RKO (cell line): ENCODE data around the gene PUM1.

ENCODE experiments used
- DNase-seq: peaks from one replicate; pipeline ENCODE4 v3.0.0-alpha.2; 2016; ENCODE audit warnings: low spot score

The PUM1 gene

DNA sequence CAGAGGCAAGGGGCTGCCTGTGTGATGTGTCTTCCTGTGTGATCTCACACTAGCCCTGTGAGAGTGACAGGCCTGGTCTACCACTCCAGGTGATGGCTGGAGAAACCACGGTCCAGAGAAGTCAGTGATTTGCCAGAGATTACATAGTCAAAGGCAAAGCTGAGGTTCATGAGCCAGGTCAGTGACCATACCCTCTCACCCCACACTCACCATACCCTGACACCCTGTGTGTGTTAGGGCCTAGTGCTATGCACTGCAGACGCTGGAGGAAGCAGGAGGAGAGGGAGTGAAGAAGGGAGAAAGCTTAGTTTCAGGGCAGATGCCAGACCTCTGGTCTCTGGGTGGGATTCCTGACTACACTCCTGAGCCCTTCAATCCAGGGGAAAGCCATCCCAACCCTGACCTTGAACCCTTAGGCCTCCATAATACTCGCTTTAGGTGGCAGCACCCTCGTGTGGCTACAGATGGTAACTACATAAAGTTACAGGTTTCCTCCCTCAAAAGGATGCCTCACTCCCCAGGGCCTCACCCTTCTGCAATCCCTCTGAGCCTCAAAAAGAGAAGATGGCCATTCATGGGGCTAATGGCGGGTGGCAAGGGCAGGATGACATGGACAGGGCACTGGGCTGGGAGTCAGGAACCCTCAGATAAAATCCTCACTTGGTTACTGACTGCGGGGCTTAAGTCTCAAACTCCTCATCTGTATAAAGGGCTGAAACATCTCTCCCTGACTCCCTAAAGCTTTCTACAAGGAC is 136.2 kb downstream of the PUM1 start:
- DNase-seq: peak; percentile 65

DNA sequence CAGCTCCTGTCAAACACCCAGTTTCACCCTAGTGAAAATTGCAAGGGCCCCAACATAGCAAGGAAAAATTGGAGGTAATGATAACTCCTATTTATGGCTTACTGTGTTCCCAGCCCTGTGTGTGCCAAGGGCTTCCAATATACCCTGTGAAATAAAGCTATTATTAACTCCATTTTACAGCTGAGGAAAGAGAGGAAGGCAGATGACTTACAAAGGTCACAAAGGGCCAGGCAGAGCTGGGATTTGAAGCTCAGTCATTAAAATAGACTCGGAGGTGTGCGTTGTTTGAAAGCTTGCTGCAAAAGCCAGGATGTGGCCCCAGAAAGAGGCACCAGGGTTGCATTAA is 136.8 kb downstream of the PUM1 start:
- no peak for DNase-seq

DNA sequence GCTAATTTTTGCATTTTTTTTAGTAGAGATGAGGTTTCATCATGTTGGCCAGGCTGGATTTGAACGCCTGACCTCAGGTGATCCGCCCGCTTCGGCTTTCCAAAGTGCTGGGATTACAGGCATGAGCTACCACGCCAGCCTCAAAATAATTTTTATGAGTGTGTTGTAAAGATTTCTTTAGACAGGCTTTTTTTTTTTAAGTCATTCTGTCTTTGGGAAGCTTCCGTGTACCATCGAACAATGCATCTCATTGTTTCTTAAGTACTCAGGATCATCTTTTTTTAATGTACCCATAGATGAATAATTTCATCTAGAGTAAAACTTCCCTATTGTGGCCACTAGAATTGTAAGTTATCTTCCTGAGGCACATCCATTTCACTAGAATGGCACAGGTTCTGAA is 137.3 kb downstream of the PUM1 start:
- no peak for DNase-seq

DNA sequence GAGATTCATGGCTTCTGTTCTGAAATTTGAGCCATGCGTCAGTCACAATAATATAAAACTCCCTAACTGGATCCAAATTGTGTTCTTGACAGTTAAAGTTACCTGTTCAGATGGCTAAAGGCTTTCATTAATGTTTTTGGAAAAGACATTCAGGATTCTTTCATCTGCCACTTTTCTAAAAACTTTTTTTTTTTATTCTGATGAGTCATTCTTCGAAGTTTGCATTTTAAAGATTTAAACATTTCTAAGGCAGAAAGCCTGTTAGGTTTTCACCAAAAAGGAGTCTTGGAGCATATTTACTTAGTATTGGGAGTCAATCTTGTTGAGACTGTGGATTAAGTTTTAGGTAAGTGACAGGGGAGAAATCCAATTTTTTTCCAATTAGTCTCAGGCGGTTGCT is 138.1 kb downstream of the PUM1 start:
- DNase-seq: no peak

DNA sequence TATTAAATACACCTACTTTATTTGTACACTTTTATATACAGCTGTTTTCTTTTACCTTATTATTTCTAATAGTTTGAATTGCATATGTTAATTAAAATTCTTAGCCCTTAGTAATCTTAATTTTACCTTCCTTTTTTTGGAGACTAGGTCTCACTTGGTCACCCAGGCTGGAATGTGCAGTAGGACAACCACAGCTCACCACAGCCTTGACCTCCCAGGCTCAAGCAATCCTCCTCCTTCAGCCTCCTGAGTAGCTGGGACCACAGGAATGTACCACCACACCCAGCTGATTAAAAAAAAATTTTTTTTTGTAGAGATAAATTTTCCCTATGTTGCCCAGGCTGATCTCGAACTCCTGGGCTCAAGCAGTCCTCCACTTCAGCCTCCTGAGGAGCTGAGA is 141.9 kb downstream of the PUM1 start:
- DNase-seq: no peak

DNA sequence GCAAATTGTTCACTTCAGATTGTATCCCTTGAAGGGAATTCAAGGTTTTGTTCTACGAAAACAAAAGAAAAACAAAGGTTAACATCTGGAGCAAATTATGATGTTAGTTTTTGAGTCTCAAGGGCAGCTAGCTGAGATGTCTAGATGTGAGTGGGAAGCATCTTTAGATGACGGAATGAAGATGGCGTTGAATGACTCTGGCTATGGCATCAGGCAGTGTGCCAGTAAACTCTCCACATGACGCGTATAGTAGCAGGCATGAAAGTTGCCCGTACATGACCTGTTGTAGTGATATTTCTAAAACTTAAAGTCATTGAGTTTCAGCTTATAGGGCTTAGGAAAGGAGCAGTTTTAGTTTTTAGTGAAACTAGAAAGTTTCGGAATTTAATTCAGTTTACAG is 144.7 kb downstream of the PUM1 start:
- DNase-seq: no peak

DNA sequence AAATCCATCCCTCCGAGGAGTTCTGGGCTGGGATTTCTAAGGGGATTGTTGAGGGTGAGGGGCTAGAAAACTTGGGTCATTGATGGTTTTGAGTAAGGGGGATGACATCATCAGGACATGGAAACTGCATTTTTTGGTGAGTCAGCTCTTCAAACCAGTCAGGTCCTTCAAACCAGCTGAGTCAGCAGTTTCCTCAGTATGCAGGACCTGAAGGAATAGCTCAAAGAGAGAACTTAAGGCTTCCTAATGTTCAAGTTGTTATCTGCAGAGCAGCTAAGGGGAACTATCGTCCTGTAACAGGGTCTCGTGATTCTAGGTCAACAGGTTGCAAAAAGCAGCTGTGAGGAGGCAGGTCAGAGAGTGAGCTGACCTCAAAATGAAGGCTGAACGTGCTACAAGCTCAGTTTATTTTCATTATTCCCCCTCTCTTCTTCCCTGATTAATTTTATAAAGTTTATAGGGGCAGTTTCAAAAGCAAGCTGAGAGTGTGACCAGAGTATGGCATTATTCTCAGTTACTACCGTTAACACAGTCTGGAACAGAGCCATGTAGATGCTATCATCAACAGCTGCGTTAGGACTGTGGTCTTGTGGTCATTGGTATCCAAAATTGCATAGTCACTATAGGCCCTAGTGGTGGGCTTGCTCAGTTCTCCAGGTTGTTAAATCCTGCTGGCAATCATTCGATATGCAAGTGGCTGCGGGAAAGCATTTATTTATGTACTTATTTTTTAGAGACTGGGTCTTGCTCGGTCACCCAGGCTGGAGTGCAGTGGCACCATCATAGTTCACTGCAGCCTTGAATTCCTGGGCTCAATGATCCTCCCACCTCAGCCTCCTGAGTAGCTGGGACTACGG is 146.3 kb downstream of the PUM1 start:
- peak; percentile 61 for DNase-seq

DNA sequence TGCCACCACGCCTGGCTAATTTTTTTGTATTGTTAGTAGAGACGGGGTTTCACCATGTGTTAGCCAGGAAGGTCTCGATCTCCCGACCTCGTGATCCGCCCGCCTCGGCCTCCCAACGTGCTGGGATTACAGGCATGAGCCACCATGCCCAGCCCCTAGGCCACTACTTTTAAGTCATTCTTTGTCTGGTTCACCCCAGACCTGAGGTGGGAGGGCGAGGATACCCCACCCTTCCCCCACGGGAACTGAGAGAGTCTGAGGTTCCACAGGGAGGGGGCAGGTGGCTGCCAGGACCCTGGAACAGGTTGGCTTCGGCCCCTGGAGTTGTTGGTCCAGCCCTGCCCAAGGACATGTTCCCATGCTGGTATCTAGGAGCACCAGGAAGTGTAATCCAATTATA is 149.2 kb downstream of the PUM1 start:
- DNase-seq: no peak

DNA sequence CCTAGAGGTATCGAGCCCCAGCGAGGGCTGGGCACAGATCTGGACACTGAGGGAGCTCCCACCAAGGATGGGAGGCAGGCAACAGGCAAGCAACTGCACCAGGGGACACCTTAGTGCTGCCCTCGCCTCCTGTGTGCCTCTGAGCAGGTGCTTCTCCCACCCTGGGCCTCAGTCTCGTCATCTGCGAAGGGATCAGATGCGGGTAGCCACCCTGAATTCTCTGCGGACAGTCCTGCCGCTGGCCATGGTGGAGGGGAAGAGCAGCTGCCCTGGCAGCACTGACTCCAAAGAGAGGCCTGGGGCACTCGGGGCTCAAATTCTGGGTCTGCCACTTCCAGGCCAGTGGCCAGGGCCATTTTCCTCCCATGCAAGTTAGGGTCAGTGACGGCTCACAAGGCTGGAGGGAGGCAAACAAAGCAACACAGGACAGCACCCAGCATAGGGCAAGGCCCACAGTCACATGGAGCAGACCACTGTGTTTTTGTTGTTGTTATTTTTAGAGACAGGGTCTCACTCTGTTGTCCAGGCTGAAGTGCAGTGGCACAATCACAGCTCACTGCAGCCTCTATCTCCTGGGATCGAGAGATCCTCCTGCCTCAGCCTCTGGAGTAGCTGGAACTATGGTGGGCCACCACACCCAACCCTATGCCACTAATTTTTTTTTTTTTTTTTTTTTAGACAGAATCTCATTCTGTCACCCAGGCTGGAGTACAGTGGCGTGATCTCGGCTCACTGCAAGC is 149.9 kb downstream of the PUM1 start:
- no peak for DNase-seq

DNA sequence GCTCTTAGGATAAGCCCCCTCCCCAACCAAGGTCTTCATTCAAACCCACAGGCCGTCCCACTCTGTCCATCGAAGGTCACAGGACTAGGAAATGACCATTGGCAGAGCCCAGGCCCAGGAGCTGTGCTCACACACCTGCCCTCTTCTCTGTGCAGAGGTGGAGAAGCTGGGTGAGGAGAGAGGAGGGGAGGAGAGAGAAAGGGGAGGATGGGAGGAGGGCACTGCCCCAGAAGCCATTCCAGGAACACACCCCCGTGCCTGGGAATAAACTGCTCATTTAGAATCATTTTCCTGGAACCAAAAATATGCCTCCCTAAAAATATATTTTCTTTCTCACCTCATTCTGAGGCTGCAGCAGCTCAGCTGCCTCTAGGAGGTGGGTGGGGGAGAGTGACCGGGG is 150.6 kb downstream of the PUM1 start:
- DNase-seq: no peak

DNA sequence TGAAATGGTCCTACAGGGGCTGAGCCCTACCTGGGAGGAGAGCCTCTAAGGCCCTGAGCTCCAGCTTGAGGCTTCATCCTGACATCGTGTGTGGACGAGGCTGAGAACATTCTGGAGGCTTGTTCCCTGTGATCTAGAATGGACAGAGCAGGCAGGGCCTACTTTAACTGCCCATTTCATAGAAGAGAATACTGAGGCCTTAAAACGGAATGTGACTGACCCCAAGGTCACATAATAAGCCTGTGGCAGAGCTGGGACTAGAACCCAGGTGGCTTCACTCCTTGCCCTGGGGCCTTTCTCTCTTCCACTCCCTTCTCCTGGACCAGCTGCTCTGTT is 151.0 kb downstream of the PUM1 start:
- no peak for DNase-seq

DNA sequence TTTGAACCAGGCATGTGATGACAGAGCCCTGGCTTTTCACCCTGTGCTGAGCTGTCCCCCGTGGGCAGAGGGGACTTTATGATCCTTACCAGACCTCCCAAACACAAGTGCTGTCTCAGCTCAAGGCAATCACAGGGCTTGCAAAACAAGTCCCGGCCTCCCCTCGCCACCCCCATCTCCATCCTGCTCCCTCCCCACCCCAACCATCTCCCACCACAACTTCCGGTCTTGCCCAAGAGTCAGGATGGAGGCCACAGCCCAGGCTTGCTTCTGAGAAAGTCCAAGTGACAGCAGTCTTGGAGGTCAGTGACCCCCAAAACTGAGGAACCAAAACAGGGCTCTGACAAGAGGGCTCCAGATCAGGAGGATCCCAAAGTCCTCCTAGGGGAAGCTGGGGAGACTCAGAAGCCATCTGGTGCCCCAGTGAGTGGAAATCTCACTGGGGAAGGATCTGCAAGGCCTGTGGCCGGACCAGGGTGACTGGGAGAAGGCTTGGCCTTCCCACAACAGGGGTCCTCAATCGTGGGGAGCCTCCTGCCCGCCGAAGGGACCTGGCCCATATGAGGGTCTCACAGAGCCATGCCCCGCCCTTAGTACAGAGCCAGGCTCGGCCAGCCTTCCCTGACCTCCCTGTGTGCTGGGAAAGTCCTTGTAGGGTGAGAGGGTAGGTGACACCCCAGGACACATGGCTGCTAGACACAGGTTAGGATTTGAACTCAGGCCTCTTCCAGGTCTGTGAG is 152.4 kb downstream of the PUM1 start:
- DNase-seq: no peak

DNA sequence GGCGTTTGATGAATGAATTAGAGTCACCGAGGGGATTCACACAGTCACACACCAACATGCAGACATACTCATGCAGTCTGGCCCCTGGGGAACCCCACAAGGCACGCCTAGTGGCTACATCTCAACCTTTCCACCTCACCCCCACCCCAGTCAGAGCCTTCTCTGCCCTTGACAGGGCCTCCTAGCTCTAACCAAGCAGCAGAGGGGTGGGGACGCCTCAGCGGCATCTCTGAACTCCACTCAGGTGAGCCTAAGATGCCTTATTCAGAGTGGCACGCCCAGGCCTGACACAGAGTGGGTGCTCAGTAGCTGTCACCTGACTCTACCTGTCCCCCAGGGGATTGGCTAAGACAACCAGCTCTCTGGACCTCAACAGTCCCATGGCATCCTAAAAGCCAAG is 153.3 kb downstream of the PUM1 start:
- DNase-seq: no peak

DNA sequence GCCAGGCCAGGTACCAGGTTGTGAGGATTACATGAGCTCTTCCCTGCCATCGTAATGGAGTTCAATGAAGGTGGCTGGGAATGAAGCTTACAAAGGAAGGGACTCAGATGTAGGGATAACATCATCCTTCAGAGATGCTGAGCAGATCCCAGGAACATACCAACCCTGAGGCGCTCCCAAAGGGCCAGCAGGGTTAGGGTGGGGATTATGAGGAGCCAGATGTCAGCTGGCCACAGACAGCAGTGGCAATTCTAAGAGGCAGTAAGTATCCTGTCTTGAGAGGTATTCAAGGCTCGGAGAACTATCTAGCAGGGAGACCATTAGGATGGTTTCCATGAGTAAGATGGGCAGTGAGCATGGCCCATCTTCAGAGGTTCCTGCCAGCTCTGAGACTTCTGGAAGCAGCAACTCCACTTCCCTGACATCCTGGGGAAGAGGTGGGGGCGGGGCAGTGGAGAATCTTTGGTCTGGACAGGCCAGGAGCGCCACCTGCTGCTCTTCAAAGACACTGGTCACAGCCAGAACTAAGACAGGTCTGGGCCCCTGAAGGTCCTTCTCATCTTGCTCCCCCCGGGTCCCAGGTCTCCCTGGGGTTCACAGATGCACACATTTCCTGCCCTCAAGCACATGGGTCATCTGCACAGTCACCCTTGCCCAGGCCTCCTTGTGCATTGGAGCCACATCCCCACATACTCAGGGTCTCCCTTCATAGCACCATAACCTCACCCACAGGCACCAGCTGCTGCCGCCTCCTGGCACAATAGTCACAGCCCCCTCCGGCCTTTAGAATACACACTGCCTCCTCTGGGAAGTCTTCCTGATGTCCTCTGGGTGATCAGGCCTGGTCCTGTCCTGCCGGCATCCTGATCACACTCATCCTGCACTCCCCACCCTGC is 154.2 kb downstream of the PUM1 start:
- peak; percentile 83 for DNase-seq

DNA sequence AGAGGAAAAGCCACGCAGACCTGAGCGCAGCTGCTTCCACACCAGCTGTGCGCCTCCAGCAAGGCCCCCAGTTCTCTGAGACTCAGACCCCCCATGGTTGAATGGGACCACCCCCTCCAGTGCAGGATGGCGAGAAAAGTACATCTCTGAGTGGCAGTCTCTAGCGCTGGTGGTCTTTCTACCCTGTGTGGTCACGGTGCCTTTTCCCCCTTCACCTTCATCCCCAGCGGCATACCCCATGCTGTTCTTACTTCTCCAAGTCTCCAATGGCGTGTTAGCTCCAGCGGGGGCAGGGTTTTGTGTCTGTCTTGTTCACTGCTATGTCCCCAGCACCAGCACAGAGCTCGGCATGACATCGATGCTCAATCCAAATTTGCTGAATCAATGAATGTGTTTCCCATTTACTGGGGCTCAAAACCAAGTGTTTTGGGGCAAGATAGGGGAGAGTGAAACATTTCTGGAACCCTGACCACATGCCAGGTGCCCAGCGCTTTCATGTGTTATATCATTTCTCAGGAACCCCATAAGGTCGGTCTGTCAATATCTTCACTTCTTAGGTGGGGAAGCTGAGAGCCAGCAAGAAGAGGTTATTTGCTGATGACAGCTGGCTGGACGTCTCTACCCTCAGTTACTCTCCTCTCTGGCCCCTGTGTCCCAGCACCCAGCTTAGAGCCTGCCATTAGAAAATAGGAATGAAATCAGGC is 156.0 kb downstream of the PUM1 start:
- no peak for DNase-seq

DNA sequence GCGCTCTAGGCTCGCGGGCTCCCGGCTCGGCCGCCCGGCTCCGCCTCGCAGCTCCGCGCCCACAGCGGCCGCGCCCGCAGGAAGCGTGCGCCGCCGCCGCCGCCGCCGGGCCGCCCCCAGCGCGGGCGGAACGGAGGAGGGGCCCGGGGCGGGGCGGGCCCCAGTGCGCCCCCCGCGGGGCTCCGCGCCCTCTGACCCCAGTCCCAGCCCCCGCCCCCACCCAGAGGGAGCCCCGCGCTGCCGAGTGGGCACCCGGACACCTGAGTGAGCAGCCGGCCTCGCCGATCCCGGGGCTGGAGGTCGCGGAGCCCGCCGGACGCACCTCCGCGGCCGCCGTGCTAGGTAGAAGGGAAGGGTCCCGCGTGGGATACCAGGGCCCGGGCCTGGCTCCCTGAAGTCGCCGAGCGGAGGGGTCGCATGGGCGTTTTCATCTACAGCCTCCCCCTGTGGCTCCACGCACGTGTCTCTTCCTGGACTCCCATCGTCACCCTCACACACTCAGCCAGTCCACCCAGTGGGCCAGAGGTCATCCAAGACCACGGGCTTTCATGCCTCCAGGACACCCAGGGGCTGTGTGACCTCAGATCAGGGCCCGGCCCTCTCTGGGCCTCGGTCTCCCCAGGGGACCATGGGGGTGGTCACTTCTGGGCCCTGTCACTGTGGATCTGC is 156.7 kb downstream of the PUM1 start, which contains the start of gene SDC3:
Gene SDC3, minus strand, starts transcription at position 63 of the 669 bp plus-strand sequence. CDS start 172 bp downstream, outside the sequence.
- peak; percentile 37 for DNase-seq

DNA sequence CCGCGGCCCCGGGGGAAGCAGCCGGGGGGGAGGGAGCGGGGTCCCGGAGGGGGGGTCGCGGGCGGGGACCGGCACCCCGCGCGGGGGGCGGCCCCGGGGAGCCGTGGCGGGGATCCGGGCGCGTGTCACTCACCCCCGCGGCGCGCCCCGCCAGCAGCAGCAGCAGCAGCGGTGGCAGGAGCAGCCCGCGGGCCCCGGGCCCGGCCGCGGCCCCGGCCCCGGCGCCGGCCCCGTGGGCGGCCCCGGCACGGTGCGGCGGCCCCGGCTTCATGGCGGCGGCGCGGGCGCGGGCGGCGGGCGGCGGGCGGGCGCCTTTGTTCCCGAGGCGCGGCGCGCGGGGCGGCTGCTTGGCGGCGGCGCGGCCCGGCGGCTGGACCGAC is 157.2 kb downstream of the PUM1 start:
- DNase-seq: no peak

DNA sequence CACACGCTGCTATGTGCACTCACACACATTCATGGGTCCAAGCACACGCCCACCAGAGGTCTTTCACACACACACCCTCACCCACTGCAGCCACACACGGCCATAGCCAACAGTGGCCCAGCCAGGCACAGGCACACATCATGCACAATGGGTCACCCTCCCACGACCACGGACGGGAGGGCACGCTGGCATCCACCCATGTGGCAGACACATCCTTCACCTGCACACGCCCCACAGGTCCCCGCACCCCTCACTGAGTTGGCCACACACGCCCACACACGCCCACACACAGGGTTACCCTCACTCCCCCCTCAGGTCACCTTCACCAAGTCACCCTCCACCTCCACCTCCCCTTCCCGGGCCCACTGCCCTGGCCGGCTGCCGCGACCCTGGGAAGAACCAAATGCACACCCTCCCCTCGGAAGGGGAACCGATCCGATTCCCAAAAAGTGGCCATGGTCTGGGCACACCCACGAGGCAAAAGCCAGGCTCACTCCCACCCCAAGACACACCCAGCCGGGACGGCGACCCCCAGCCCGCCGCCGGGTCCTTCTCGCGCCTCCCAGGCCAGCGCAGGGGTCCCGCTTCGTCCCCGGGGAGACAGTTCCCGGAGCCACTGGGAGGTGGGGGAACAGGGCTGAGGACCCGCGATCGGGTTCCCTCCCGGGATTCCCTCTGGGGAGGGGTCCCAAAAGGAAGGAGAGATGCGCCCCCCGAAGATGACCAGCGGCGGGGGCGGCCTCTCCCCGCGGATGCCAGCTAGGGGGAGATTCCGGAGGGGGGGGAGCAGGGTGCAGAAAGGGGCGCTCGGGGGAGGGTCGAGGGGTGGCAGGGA is 157.8 kb downstream of the PUM1 start:
- DNase-seq: no peak
